Right atrium auricular region (tissue), 2 donors: Measurements from ENCODE around the gene CDYL2. TPM values are rescaled to one million over a fixed set of nuclear protein-coding genes. Genes with fewer than 3 reads are reported as not detected.

ENCODE experiments used
- DNase-seq: peaks from one replicate; pipeline ENCODE4 v3.0.0-alpha.2; 2019; ENCODE audit warnings: low spot score
- H3K27ac ChIP-seq, 2 donors: fragments of 200-600 bp; sonication (generic); 1 replicate in 1 of 2; 2 replicates in 1 of 2; pipeline ENCODE4 v1.5.1; 2016 to 2019
- H3K27me3 ChIP-seq, 2 donors: fragments of 200-600 bp; sonication (generic); one replicate each; pipeline versions ENCODE4 v1.5.1 to v1.6.0; 2017 to 2019
- H3K36me3 ChIP-seq: fragments of 200-600 bp; sonication (generic); one replicate; pipeline ENCODE4 v1.5.1; 2016
- H3K4me1 ChIP-seq, 2 donors: fragments of 200-600 bp; sonication (generic); one replicate each; pipeline versions ENCODE4 v1.5.1 to v1.6.0; 2017 to 2019
- H3K4me3 ChIP-seq, 2 donors: fragments of 200-600 bp; sonication (generic); 1 replicate in 1 of 2; 2 replicates in 1 of 2; pipeline ENCODE4 v1.5.1; 2017 to 2019; ENCODE audit warnings: mild to moderate bottlenecking in 1 of 2, moderate library complexity in 1 of 2
- H3K9me3 ChIP-seq, 2 donors: fragments of 200-600 bp; sonication (generic); one replicate each; pipeline ENCODE4 v1.5.1; 2019
- total RNA-seq, 2 donors: library from RNA; depleted of rRNA; stranded (reverse); fragments of >200 nt; gene quantifications; one replicate each; pipeline ENCODE4 v1.1.0, GENCODE V29; 2016
- TF ChIP-seq, protein P1 (sequence below), 2 donors: fragments of 200-600 bp; sonication (generic); IDR thresholded peaks; one replicate each; pipeline ENCODE4 v1.5.1; 2019; ENCODE audit warnings: antibody characterized with exemption in 2 of 2

Gene CDYL2
- total RNA-seq, 2 donors from 2014 or later: 1.4 to 2.9 TPM

DNA sequence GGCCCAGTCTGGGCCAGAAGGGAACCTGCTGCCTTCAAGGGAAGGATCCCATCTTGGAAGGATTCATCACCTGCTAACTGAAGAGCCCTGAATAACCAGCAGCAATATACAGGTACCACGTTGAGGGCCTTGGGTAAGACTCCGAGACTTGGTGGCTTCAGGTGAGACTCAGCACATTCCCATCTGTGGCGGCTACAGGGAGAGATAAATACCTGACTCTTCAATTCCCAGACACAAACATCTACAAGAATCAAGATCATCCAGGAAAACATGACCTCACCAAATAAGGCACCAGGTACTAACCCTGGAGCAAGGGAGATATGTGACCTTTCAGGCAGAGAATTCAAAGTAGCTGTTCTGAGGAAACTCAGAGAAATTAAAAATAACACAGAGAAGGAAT lies 164.1 kb downstream of the CDYL2 start:
- no peaks in the 10 kb centered on the region for H3K4me1 ChIP-seq
- DNase-seq: no peak
- no peak overlapping the region for H3K27ac ChIP-seq
- TF ChIP-seq, protein P1, sequence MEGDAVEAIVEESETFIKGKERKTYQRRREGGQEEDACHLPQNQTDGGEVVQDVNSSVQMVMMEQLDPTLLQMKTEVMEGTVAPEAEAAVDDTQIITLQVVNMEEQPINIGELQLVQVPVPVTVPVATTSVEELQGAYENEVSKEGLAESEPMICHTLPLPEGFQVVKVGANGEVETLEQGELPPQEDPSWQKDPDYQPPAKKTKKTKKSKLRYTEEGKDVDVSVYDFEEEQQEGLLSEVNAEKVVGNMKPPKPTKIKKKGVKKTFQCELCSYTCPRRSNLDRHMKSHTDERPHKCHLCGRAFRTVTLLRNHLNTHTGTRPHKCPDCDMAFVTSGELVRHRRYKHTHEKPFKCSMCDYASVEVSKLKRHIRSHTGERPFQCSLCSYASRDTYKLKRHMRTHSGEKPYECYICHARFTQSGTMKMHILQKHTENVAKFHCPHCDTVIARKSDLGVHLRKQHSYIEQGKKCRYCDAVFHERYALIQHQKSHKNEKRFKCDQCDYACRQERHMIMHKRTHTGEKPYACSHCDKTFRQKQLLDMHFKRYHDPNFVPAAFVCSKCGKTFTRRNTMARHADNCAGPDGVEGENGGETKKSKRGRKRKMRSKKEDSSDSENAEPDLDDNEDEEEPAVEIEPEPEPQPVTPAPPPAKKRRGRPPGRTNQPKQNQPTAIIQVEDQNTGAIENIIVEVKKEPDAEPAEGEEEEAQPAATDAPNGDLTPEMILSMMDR (IDR thresholded peaks at IDR 0.05): no peak
- no peaks in the 10 kb centered on the region for H3K36me3 ChIP-seq
- H3K4me3 ChIP-seq: no peak overlapping the region
- H3K9me3 ChIP-seq: peaks cover 0 to 3% of the 10 kb centered on the region in 2 donors
- H3K27me3 ChIP-seq: no peaks in the 10 kb centered on the region

DNA sequence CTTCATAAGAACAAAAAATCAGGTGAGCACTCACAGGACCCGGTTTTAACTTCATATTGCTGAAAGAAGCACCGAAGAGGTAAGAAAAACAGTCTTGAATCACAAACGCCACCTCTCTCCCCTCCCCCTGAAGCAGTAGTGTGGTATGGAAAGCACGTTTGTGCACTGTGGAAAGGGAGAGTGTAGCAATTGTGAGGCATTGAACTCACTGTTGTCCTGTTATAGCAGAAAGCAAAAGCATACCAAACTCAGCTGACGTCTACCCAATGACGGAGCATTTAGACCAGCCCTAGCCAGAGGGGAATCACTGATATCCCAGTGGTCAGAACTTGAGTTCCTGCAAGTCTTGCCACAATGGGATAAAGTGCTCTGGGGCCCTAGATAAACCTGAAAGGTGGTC lies 164.8 kb downstream of the CDYL2 start:
- TF ChIP-seq, protein P1 (IDR thresholded peaks at IDR 0.05): no peak
- no peak overlapping the region for H3K27ac ChIP-seq
- DNase-seq: no peak
- peaks cover 0 to 3% of the 10 kb centered on the region in 2 donors for H3K9me3 ChIP-seq
- no peaks in the 10 kb centered on the region for H3K4me1 ChIP-seq
- H3K36me3 ChIP-seq: no peaks in the 10 kb centered on the region
- H3K27me3 ChIP-seq: no peaks in the 10 kb centered on the region
- no peak overlapping the region for H3K4me3 ChIP-seq

DNA sequence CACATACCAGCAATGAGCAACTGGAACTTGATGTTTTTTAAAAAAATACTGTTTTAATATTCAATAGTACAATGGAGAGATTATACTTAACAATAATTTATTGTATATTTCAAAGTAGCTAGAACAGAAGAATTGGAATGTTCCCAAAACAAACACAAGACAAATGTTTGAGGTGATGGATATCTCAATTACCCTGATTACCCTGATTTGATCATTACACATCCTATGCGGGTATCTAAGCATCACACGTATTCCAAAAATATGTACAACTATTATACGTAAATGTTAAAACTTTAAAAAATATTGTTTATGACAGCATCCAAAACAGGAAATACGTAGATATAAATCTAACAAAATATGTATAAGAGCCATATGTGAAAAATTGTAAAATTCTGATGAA lies 166.8 kb downstream of the CDYL2 start:
- no peaks in the 10 kb centered on the region for H3K36me3 ChIP-seq
- H3K27me3 ChIP-seq: no peaks in the 10 kb centered on the region
- no peak overlapping the region for H3K4me3 ChIP-seq
- H3K27ac ChIP-seq: no peak overlapping the region
- peaks cover 0 to 3% of the 10 kb centered on the region in 2 donors for H3K9me3 ChIP-seq
- no peak for DNase-seq
- H3K4me1 ChIP-seq: no peaks in the 10 kb centered on the region
- TF ChIP-seq, protein P1 (IDR thresholded peaks at IDR 0.05): no peak

DNA sequence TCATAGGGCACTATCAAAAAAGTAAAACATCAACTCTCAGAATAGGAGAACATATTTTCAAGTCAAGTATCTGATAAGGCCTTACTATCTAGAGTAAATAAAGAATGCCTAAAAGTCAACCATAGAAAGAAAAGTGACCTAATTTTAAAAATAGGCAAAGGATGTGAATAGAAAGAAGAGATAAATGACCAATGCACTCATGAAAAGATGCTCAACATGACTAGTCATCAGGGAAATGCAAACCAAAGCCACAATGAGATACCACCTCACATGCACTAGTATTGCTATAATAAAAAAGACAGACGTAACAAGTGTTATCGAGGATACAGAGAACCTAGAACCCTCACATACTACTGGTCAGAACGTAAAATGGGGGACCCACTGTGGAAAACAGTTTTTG lies 172.8 kb downstream of the CDYL2 start:
- Histone ChIP-seq H3K27ac (no peak overlapping the region), H3K36me3 (no peaks in the 10 kb centered on the region), H3K4me1 (no peaks in the 10 kb centered on the region), H3K4me3 (no peak overlapping the region), H3K27me3 (no peaks in the 10 kb centered on the region), H3K9me3 (peaks cover 0 to 3% of the 10 kb centered on the region in 2 donors)
- DNase-seq: no peak
- TF ChIP-seq, protein P1 (IDR thresholded peaks at IDR 0.05): no peak

DNA sequence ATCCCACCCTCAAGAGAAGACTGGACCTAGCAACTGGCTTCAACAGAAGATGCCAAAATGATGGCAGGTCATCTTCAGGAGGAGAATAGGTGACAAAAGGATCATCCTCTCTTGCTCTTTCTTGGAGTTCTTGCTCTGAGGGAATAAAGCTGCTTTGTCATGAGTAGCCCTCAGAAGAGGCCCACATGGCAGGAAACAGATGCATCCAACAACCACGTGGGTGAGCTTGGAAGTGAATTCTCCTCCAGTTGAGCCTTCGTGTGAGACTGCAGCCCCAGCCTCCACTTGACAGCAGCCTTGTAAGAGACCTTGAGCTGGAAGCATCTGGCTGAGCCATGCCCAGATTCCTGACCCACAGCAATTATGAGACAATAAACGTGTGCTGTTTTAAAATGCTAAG lies 176.1 kb downstream of the CDYL2 start:
- H3K27ac ChIP-seq: no peak overlapping the region
- H3K27me3 ChIP-seq: no peaks in the 10 kb centered on the region
- DNase-seq: no peak
- H3K4me3 ChIP-seq: no peak overlapping the region
- H3K9me3 ChIP-seq: peaks cover 0 to 21% of the 10 kb centered on the region in 2 donors
- no peaks in the 10 kb centered on the region for H3K4me1 ChIP-seq
- no peaks in the 10 kb centered on the region for H3K36me3 ChIP-seq
- TF ChIP-seq, protein P1 (IDR thresholded peaks at IDR 0.05): no peak

DNA sequence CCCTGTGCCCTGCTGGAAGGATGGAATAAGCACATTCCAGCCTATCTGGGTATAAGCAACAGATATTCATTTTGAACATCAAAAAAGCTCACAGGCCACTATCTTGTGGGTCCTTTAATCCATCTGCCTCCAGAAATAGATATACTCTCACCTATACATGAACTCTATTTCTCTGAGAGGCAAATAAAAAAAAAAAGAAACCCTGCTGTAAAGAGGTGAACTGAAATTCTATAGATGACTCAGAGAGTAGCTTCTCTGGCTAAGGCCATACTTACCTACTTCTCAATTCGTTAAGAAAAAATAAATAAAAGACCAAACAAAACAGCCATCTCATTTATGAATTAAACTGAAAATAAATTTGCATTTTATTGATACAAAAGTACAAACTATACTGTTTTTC lies 177.3 kb downstream of the CDYL2 start:
- TF ChIP-seq, protein P1 (IDR thresholded peaks at IDR 0.05): no peak
- H3K4me3 ChIP-seq: no peak overlapping the region
- no peaks in the 10 kb centered on the region for H3K4me1 ChIP-seq
- H3K27ac ChIP-seq: no peak overlapping the region
- H3K27me3 ChIP-seq: no peaks in the 10 kb centered on the region
- H3K36me3 ChIP-seq: no peaks in the 10 kb centered on the region
- peaks cover 0 to 21% of the 10 kb centered on the region in 2 donors for H3K9me3 ChIP-seq
- no peak for DNase-seq
